GM12875 (cell line): Measurements from ENCODE around the gene CST9.
"Not testable (repeated sequence)": the region's sequence is repeated elsewhere in the genome, so short reads cannot be mapped to it uniquely, and the experiment has no call there.

ENCODE experiments used
- H3K4me3 ChIP-seq: one replicate; pipeline ENCODE4 v1.5.1; 2011; ENCODE audit warnings: low read depth, low read length, control low read depth
- CTCF ChIP-seq: IDR thresholded peaks from 2 replicates; pipeline ENCODE4 v1.5.1; 2011; ENCODE audit warnings: low read depth, mild to moderate bottlenecking, control low read depth, inconsistent platforms, low read length, moderate library complexity, borderline replicate concordance; ENCODE audit not compliant: insufficient read depth

Gene CST9

GRCh38 chr20:23585808-23586734, 19.6 kb downstream of the CST9 start:
- H3K4me3 ChIP-seq: no peak overlapping the region

GRCh38 chr20:23585449-23585807, 20.3 kb downstream of the CST9 start:
- no peak overlapping the region for H3K4me3 ChIP-seq
- no peak for TF ChIP-seq CTCF

More at GRCh38 chr20:23585808-23586734, 19.6 kb downstream of the CST9 start:
- TF ChIP-seq CTCF: no peak

GRCh38 chr20:23584434-23585199, 21.1 kb downstream of the CST9 start:
- no peak overlapping the region for H3K4me3 ChIP-seq
- no peak for TF ChIP-seq CTCF

- TF ChIP-seq CTCF: no peak
- H3K4me3 ChIP-seq: no peak overlapping the region
Measured at GRCh38 chr20:23583526-23583925, 22.2 kb downstream of the CST9 start.

GRCh38 chr20:23582293-23582692, 23.4 kb downstream of the CST9 start:
- H3K4me3 ChIP-seq: no peak overlapping the region
- TF ChIP-seq CTCF: no peak

- H3K4me3 ChIP-seq: not testable (repeated sequence)
Measured at GRCh38 chr20:23581833-23582232, 23.9 kb downstream of the CST9 start.

GRCh38 chr20:23574977-23575376, 30.7 kb downstream of the CST9 start:
- no peak overlapping the region for H3K4me3 ChIP-seq
- no peak for TF ChIP-seq CTCF
